ENCODE measurements around the gene LDOC1. TPM values are rescaled to one million over a fixed set of nuclear protein-coding genes. Genes with fewer than 3 reads are reported as not detected.

LDOC1 gene
- total and polyA plus RNA-seq, 3 donors from 2014 or later = 9.0 to 21.9 (median 14.9) TPM

DNA sequence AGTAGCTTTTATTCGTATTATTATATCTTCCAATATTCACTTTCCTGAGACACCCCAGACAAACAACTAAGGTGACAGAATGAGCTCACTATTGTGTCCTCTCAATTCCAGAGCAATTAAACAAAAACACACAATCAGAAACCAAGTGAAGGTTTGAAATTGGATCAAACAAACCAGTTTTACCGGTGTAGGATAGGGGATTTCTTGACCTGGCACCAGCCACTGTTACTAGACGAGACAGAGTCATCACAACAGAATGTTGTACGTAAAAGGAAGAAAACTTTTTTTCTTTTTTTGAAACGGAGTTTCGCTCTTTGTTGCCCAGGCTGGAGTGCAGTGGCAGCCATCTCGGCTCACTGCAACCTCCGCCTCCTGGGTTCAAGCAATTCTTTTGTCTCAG, 43.7 kb downstream of the LDOC1 start:
- Histone ChIP-seq H3K27ac (no peak overlapping the region), H3K4me3 (no peak overlapping the region), H3K9me3 (no peaks in the 10 kb centered on the region), H3K4me1 (no peaks in the 10 kb centered on the region), H3K27me3 (no peaks in the 10 kb centered on the region), H3K36me3 (ENCODE audit: low read depth, missing control alignments) (no peaks in the 10 kb centered on the region)
- no peak for TF ChIP-seq POLR2A (IDR thresholded peaks at IDR 0.05)
- TF ChIP-seq, protein P1, sequence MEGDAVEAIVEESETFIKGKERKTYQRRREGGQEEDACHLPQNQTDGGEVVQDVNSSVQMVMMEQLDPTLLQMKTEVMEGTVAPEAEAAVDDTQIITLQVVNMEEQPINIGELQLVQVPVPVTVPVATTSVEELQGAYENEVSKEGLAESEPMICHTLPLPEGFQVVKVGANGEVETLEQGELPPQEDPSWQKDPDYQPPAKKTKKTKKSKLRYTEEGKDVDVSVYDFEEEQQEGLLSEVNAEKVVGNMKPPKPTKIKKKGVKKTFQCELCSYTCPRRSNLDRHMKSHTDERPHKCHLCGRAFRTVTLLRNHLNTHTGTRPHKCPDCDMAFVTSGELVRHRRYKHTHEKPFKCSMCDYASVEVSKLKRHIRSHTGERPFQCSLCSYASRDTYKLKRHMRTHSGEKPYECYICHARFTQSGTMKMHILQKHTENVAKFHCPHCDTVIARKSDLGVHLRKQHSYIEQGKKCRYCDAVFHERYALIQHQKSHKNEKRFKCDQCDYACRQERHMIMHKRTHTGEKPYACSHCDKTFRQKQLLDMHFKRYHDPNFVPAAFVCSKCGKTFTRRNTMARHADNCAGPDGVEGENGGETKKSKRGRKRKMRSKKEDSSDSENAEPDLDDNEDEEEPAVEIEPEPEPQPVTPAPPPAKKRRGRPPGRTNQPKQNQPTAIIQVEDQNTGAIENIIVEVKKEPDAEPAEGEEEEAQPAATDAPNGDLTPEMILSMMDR (IDR thresholded peaks at IDR 0.05) = no peak
- DNase-seq = no peak
- intact Hi-C loops (cut with DNase I; ENCODE audit: low total_unique reads) = no loop called here
- 82 to 93% methylated on average over 8 of the region's 8 CpGs for WGBS, 2 donors

DNA sequence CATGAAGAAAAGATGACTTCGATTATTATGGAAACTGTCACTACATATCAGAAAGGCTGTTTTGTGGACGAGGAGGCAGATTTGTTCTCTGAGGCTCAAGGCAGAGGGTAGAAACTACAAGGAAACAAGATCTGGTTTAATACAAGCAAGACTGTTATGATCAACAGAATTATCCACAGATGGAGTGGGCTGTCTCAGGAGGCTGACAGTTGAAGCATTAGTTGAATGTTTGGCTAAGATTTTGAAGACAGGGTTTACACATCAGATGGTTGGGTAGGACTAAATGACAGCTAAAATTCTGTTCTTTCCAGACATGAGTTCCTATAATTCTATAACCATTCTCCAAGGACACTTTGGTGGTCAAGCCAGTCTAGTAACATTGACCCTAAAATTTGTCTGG, 49.8 kb downstream of the LDOC1 start:
- 88 to 95% methylated on average over 2 of the region's 2 CpGs for WGBS, 2 donors
- DNase-seq = no peak

More for the DNA sequence above, 49.8 kb downstream of the LDOC1 start:
- Histone ChIP-seq H3K27ac (no peak overlapping the region), H3K4me3 (no peak overlapping the region), H3K36me3 (ENCODE audit: low read depth, missing control alignments) (no peaks in the 10 kb centered on the region), H3K27me3 (no peaks in the 10 kb centered on the region), H3K4me1 (no peaks in the 10 kb centered on the region), H3K9me3 (no peaks in the 10 kb centered on the region)
- intact Hi-C loops (cut with DNase I; ENCODE audit: low total_unique reads) = no loop called here
- no peak for TF ChIP-seq POLR2A (IDR thresholded peaks at IDR 0.05)
- TF ChIP-seq, protein P1 (IDR thresholded peaks at IDR 0.05) = no peak

Other genes starting within 250 kb of the LDOC1 start
- gene SPANXB1, start 174.5 kb downstream of the LDOC1 start, total RNA-seq = 10 to 100 TPM; 49.4 to 58.7 TPM
- 59.5 TPM for gene SPANXB1, start 174.5 kb downstream of the LDOC1 start, polyA plus RNA-seq (ENCODE audit: insufficient read depth, low read depth, low replicate concordance)
- gene SPANXC, start 65.4 kb upstream of the LDOC1 start, total RNA-seq = 1 to 10 TPM; 2.7 to 3.5 TPM
- gene SPANXC, start 65.4 kb upstream of the LDOC1 start, polyA plus RNA-seq (ENCODE audit: insufficient read depth, low read depth, low replicate concordance) = 5.4 TPM

All from testis (tissue), 3 donors.